Gastrocnemius medialis (tissue), 4 donors: ENCODE measurements around the gene LONP1. TPM values are rescaled to one million over a fixed set of nuclear protein-coding genes. Genes with fewer than 3 reads are reported as not detected.

Experiments
- ATAC-seq, 2 donors: fragments of 150-250 bp; one replicate each; pipeline ENCODE4 v1.9.1; 2016
- DNase-seq, 2 donors: peaks; one replicate each; pipeline ENCODE4 v3.0.0-alpha.2; 2019
- H3K27ac ChIP-seq, 4 donors: fragments of 200-600 bp; sonication (generic); 1 replicate in 1 of 4; 2 replicates in 3 of 4; pipeline ENCODE4 v1.5.1; 2016 to 2018; ENCODE audit warnings: mild to moderate bottlenecking in 2 of 4, moderate library complexity in 1 of 4
- H3K27me3 ChIP-seq, 3 donors: fragments of 200-600 bp; sonication (generic) in 2 of 3; 1 replicate in 1 of 3; 2 replicates in 2 of 3; pipeline versions ENCODE4 v1.5.1 to v1.6.0; 2016 to 2019; ENCODE audit warnings: mild to moderate bottlenecking in 1 of 3, moderate library complexity in 1 of 3
- H3K36me3 ChIP-seq, 2 donors: fragments of 200-600 bp; sonication (generic) in 1 of 2; one replicate each; pipeline ENCODE4 v1.5.1; 2017 to 2018
- H3K4me1 ChIP-seq, 2 donors: fragments of 200-600 bp; sonication (generic) in 1 of 2; one replicate each; pipeline ENCODE4 v1.5.1; 2016 to 2017; ENCODE audit warnings: mild to moderate bottlenecking in 2 of 2
- H3K4me3 ChIP-seq, 4 donors: fragments of 200-600 bp; sonication (generic) in 3 of 4; 1 replicate in 1 of 4; 2 replicates in 3 of 4; pipeline ENCODE4 v1.5.1; 2016 to 2019; ENCODE audit warnings: mild to moderate bottlenecking in 2 of 4
- H3K9me3 ChIP-seq, 3 donors: fragments of 200-600 bp; sonication (generic) in 2 of 3; 1 replicate in 1 of 3; 2 replicates in 2 of 3; pipeline ENCODE4 v1.5.1; 2016 to 2019
- CTCF ChIP-seq, 5 experiments: fragments of 450-650 bp in 3 of 5; fragments of 200-600 bp in 2 of 5; sonication (generic) in 2 of 5; IDR thresholded peaks in 4 of 5; conservative IDR thresholded peaks in 1 of 5; 1 replicate in 4 of 5; 2 replicates in 1 of 5; pipeline ENCODE4 v1.5.1; 2016 to 2019; ENCODE audit warnings: antibody characterized with exemption in 5 of 5, mild to moderate bottlenecking in 3 of 5, moderate library complexity in 3 of 5
- POLR2A ChIP-seq, 2 donors: fragments of 450-650 bp; IDR thresholded peaks; one replicate each; pipeline ENCODE4 v1.6.1; 2017; ENCODE audit warnings: antibody characterized with exemption in 2 of 2, mild to moderate bottlenecking in 2 of 2, moderate library complexity in 2 of 2
- in situ Hi-C, 4 donors: fragments of 200-750 bp; cut with MboI; loops; one replicate each; pipeline versions ENCODE4 v1.15.0 to v1.8.0; 2017; ENCODE audit warnings: low sequenced_read_pairs in 4 of 4
- intact Hi-C: fragments of 100-400 bp; cut with DNase I; formaldehyde crosslinking; loops from one replicate; pipeline ENCODE4 v1.15.1; 2023; ENCODE audit warnings: low total_unique reads
- total RNA-seq, 4 donors: library from RNA; depleted of rRNA; stranded (reverse); fragments of >200 nt; gene quantifications; one replicate each; pipeline versions ENCODE4 v1.1.0 to v1.2.3, GENCODE V29; 2016

Gene LONP1
- total RNA-seq, 4 donors from 2014 or later = 33.1 to 77.7 (median 70.4) TPM

DNA sequence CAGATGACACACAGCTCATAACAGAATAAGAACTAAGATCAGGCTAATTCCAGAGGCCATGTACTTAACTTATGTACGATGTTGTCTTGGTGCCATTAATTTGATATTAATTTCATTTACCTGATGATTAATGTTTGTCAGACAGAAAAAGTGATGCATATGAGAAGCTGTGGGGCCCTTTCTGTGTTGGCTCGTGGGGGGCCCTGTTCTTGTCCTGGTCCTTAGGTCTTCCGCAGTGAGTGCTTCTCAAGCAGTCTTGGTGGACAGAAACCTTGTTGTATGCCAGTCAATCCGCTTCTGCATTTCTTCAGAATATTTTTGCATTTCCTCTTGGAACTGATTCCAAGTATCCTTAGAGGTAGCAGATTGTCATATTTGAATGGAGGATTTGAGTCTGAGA lies 76.9 kb downstream of the LONP1 start:
- H3K36me3 ChIP-seq = peaks cover 0 to 42% of the 10 kb centered on the region in 2 donors
- no peaks in the 10 kb centered on the region for H3K27me3 ChIP-seq
- intact Hi-C loops = no loop called here
- peaks cover 7 to 8% of the 10 kb centered on the region in 2 donors for H3K4me1 ChIP-seq
- no peaks in the 10 kb centered on the region for H3K9me3 ChIP-seq
- in situ Hi-C loops = no loop called here
- H3K27ac ChIP-seq = no peak overlapping the region
- ATAC-seq (no peak), DNase-seq (no peak)
- TF ChIP-seq POLR2A (IDR thresholded peaks at IDR 0.05) = no peak
- TF ChIP-seq CTCF (IDR thresholded peaks at IDR 0.05 in 4 of 5, conservative IDR thresholded peaks at IDR 0.05 in 1 of 5) = no peak
- no peak overlapping the region for H3K4me3 ChIP-seq

DNA sequence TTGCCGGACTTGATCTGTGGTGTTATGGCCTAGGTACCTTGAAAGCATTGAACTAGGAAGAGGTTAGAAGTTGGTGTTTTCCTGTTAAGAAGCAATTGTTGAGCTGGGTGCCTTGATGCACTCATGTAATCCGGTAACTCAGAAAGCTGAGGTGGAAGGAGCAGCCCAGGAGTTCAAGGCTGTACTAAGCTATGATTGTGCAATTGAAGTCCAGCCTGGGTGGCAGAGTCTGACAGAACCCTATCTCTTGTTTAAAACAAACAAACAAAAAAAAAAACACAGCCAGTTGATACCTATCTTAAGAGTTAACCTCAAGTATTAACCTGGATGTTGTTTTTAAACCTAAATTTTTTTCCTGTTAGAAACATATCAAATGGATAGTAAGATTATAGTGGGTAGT lies 77.7 kb downstream of the LONP1 start:
- intact Hi-C loops (no loop called here), in situ Hi-C loops (no loop called here)
- TF ChIP-seq CTCF (IDR thresholded peaks at IDR 0.05 in 4 of 5, conservative IDR thresholded peaks at IDR 0.05 in 1 of 5) (no peak), POLR2A (IDR thresholded peaks at IDR 0.05) (no peak)
- DNase-seq (no peak), ATAC-seq (no peak)
- H3K36me3 ChIP-seq = peaks cover 0 to 34% of the 10 kb centered on the region in 2 donors
- no peaks in the 10 kb centered on the region for H3K9me3 ChIP-seq
- H3K4me3 ChIP-seq = no peak overlapping the region
- H3K4me1 ChIP-seq = peaks cover 11 to 16% of the 10 kb centered on the region in 2 donors
- H3K27ac ChIP-seq = no peak overlapping the region
- no peaks in the 10 kb centered on the region for H3K27me3 ChIP-seq

Other genes starting within 250 kb of the LONP1 start
- under 1 TPM in 1 of 4 donors, not detected in 3; 0.10 TPM for gene TINCR, start 152.2 kb downstream of the LONP1 start, total RNA-seq
- 10 to 100 TPM; 13.7 to 19.8 (median 18.4) TPM for gene SAFB2, start 97.4 kb downstream of the LONP1 start, total RNA-seq
- 10 to 100 TPM; 29.8 to 60.0 (median 56.1) TPM for gene SAFB, start 97.1 kb downstream of the LONP1 start, total RNA-seq
- gene MICOS13, start 39.6 kb downstream of the LONP1 start, total RNA-seq = 100 to 1,000 TPM in 1 of 4 donors, 10 to 100 TPM in 3; 45.7 to 122 (median 74.8) TPM
- 10 to 100 TPM in 3 of 4 donors, 1 to 10 TPM in 1; 5.8 to 33.2 (median 21.5) TPM for gene HSD11B1L, start 39.1 kb downstream of the LONP1 start, total RNA-seq
- gene RPL36, start 29.9 kb downstream of the LONP1 start, total RNA-seq = 100 to 1,000 TPM; 329 to 784 (median 462) TPM
- not detected for gene CATSPERD, start 491 bp upstream of the LONP1 start, total RNA-seq
- gene PRR22, start 64.6 kb upstream of the LONP1 start, total RNA-seq = 1 to 10 TPM in 1 of 4 donors, under 1 TPM in 1, not detected in 2; 0.24 to 1.0 TPM
- gene DUS3L, start 71.0 kb upstream of the LONP1 start, total RNA-seq = 10 to 100 TPM; 19.5 to 45.9 (median 25.0) TPM
- not detected for gene NRTN, start 84.9 kb upstream of the LONP1 start, total RNA-seq
- gene FUT6, start 119.6 kb upstream of the LONP1 start, total RNA-seq = under 1 TPM in 1 of 4 donors, not detected in 3; 0.29 TPM
- under 1 TPM in 1 of 4 donors, not detected in 3; 0.32 TPM for gene FUT3, start 131.3 kb upstream of the LONP1 start, total RNA-seq
- gene FUT5, start 150.4 kb upstream of the LONP1 start, total RNA-seq = not detected
- gene NDUFA11, start 183.6 kb upstream of the LONP1 start, total RNA-seq = 100 to 1,000 TPM; 190 to 349 (median 221) TPM
- gene VMAC, start 184.7 kb upstream of the LONP1 start, total RNA-seq = 1 to 10 TPM in 3 of 4 donors, under 1 TPM in 1; 0.46 to 3.0 (median 2.1) TPM
- gene CAPS, start 194.1 kb upstream of the LONP1 start, total RNA-seq = 1 to 10 TPM; 1.2 to 2.4 (median 2.0) TPM